Ishikawa (cell line): ENCODE results near the gene MIB1.

Source experiments
- CEBPB ChIP-seq: IDR thresholded peaks from 2 replicates; pipeline ENCODE4 v1.6.1; 2012
- CREB1 ChIP-seq: IDR thresholded peaks from 2 replicates; pipeline ENCODE4 v1.6.1; 2012; ENCODE audit warnings: low read depth
- EGR1 ChIP-seq: IDR thresholded peaks from 2 replicates; pipeline ENCODE4 v1.6.1; 2012
- EP300 ChIP-seq: IDR thresholded peaks from 2 replicates; pipeline ENCODE4 v1.6.1; 2012; ENCODE audit warnings: borderline replicate concordance
- FOXM1 ChIP-seq: IDR thresholded peaks from 2 replicates; pipeline ENCODE4 v1.6.1; 2012; ENCODE audit warnings: low read depth, borderline replicate concordance
- MAX ChIP-seq: IDR thresholded peaks from 2 replicates; pipeline ENCODE4 v1.6.1; 2012
- NFIC ChIP-seq: IDR thresholded peaks from 2 replicates; pipeline ENCODE4 v1.6.1; 2012
- RAD21 ChIP-seq: IDR thresholded peaks from 2 replicates; pipeline ENCODE4 v1.6.1; 2012; ENCODE audit warnings: low read depth
- REST ChIP-seq: IDR thresholded peaks from 2 replicates; pipeline ENCODE4 v1.6.1; 2012; ENCODE audit warnings: low read depth, mild to moderate bottlenecking
- TAF1 ChIP-seq: IDR thresholded peaks from 2 replicates; pipeline ENCODE4 v1.6.1; 2012; ENCODE audit warnings: low read depth, mild to moderate bottlenecking
- TCF12 ChIP-seq: IDR thresholded peaks from 2 replicates; pipeline ENCODE4 v1.6.1; 2012; ENCODE audit warnings: low read depth
- TEAD4 ChIP-seq: IDR thresholded peaks from 2 replicates; pipeline ENCODE4 v1.6.1; 2012
- USF1 ChIP-seq: IDR thresholded peaks from 2 replicates; pipeline ENCODE4 v1.6.1; 2012
- YY1 ChIP-seq: IDR thresholded peaks from 2 replicates; pipeline ENCODE4 v1.6.1; 2012; ENCODE audit warnings: low read depth
- ZBTB7A ChIP-seq: IDR thresholded peaks from 2 replicates; pipeline ENCODE4 v1.6.1; 2012; ENCODE audit warnings: low read depth

The MIB1 gene

GRCh38 chr18:21896732-21897336 is 156.2 kb downstream of the MIB1 start:
- no peak for TF ChIP-seq CEBPB
- TF ChIP-seq FOXM1: no peak
- no peak for TF ChIP-seq USF1

GRCh38 chr18:21897811-21898210 is 157.2 kb downstream of the MIB1 start:
- TF ChIP-seq TAF1: no peak
- peak; percentile 82 for TF ChIP-seq RAD21
- TF ChIP-seq MAX: no peak

- TF ChIP-seq USF1: no peak
- no peak for TF ChIP-seq YY1
- TF ChIP-seq FOXM1: no peak
- TF ChIP-seq EP300: no peak
- TF ChIP-seq TAF1: no peak
- no peak for TF ChIP-seq TEAD4
- TF ChIP-seq REST: no peak
- no peak for TF ChIP-seq TCF12
- TF ChIP-seq CREB1: no peak
- no peak for TF ChIP-seq MAX
- TF ChIP-seq NFIC: no peak
- TF ChIP-seq CEBPB: no peak
- TF ChIP-seq ZBTB7A: no peak
- no peak for TF ChIP-seq RAD21
Measured at GRCh38 chr18:21900605-21901352, 160.2 kb downstream of the MIB1 start.

- TF ChIP-seq YY1: no peak
- no peak for TF ChIP-seq EGR1
- TF ChIP-seq REST: no peak
- TF ChIP-seq CREB1: no peak
- TF ChIP-seq MAX: no peak
- TF ChIP-seq RAD21: no peak
- TF ChIP-seq USF1: no peak
- no peak for TF ChIP-seq TCF12
- TF ChIP-seq TAF1: no peak
- TF ChIP-seq ZBTB7A: no peak
- TF ChIP-seq TEAD4: no peak
- no peak for TF ChIP-seq EP300
- TF ChIP-seq FOXM1: no peak
- TF ChIP-seq CEBPB: no peak
- no peak for TF ChIP-seq NFIC
Measured at GRCh38 chr18:21901423-21901945, 160.9 kb downstream of the MIB1 start.

GRCh38 chr18:21903709-21904108 is 163.1 kb downstream of the MIB1 start:
- no peak for TF ChIP-seq CEBPB

- TF ChIP-seq CEBPB (no peak), MAX (no peak)
Measured at GRCh38 chr18:21904856-21905255, 164.3 kb downstream of the MIB1 start.
